ENCODE results near the gene PMF1.

- no peak for TF ChIP-seq EZH2 (IDR thresholded peaks at IDR 0.05; ENCODE audit: borderline replicate concordance, low read depth, low read length, poor library complexity, severe bottlenecking)
- TF ChIP-seq CTCF (conservative IDR thresholded peaks at IDR 0.05; ENCODE audit: low read depth, low read length): no peak
These were observed 12.8 kb downstream of the PMF1 start for GRCh38 chr1:156225677-156226014.

All from A673 (cell line).